GM13976 (cell line): ENCODE measurements around the gene UBE2D1.

Experiments used
- DNase-seq: peaks from one replicate; pipeline ENCODE4 v3.0.0; 2012; ENCODE audit warnings: low spot score
- CTCF ChIP-seq: IDR thresholded peaks from 2 replicates; pipeline ENCODE4 v1.5.1; 2012; ENCODE audit warnings: borderline replicate concordance, mild to moderate bottlenecking; ENCODE audit not compliant: insufficient read depth; ENCODE audit errors: extremely low read depth, missing control alignments, control extremely low read depth
- in situ Hi-C: fragments of 300-500 bp; cut with MboI; formaldehyde crosslinking; loops from one replicate; pipeline ENCODE4 v1.12.0; 2022; ENCODE audit warnings: low sequenced_read_pairs, mixed read lengths, inconsistent platforms; ENCODE audit not compliant: unreplicated experiment

The UBE2D1 gene

GRCh38 chr10:58320351-58321049 is 14.3 kb upstream of the UBE2D1 start:
- in situ Hi-C loops: loop anchor here (25.0 kb wide), 1 partner anchor 442 kb away; no protein-coding TSS in a partner anchor
- no peak for DNase-seq
- TF ChIP-seq CTCF: no peak

GRCh38 chr10:58322072-58322834 is 12.6 kb upstream of the UBE2D1 start:
- no peak for DNase-seq
- TF ChIP-seq CTCF: no peak
- in situ Hi-C loops: loop anchor here (25.0 kb wide), 1 partner anchor 440 kb away; no protein-coding TSS in a partner anchor

GRCh38 chr10:58322835-58323209 is 12.0 kb upstream of the UBE2D1 start:
- no peak for DNase-seq
- in situ Hi-C loops: loop anchor here (25.0 kb wide), 1 partner anchor 439 kb away; no protein-coding TSS in a partner anchor
- TF ChIP-seq CTCF: no peak

- in situ Hi-C loops: no loop called here
- DNase-seq: no peak
- TF ChIP-seq CTCF: no peak
Measured at GRCh38 chr10:58326967-58327381, 7.8 kb upstream of the UBE2D1 start.

- DNase-seq: no peak
Measured at GRCh38 chr10:58328233-58328632, 6.6 kb upstream of the UBE2D1 start.

GRCh38 chr10:58330431-58330830 is 4.4 kb upstream of the UBE2D1 start:
- no peak for DNase-seq
- in situ Hi-C loops: no loop called here
- no peak for TF ChIP-seq CTCF

More at GRCh38 chr10:58328233-58328632, 6.6 kb upstream of the UBE2D1 start:
- no peak for TF ChIP-seq CTCF
- in situ Hi-C loops: no loop called here
